NCI-H748 treated with DMSO at 0.1 percent for 48 hours (cell line): Measurements from ENCODE around the gene DNPEP.

Experiments used
- DNase-seq: peaks from one replicate; lab custom pipeline; 2025; lab: John Stamatoyannopoulos, UW

DNPEP gene

DNA sequence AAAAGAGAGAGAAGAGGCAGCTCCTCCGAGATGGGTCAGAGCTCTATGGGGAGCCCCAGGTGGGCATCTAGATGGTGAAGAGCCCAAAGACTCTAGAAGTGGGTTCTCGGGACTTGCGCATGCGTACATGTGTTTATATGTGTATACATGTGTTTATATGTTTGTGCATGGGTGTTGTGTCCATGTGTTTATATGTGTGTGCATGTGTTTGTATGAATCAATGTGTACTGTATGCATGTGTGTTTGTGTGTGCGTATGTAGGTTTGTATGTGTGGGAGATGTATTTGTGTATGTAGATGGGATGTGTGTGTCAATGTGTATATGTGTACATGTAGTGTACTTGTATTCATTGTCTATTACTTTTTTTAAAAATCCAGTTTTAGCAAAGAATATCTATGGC lies 25.6 kb downstream of the DNPEP start:
- no peak for DNase-seq

DNA sequence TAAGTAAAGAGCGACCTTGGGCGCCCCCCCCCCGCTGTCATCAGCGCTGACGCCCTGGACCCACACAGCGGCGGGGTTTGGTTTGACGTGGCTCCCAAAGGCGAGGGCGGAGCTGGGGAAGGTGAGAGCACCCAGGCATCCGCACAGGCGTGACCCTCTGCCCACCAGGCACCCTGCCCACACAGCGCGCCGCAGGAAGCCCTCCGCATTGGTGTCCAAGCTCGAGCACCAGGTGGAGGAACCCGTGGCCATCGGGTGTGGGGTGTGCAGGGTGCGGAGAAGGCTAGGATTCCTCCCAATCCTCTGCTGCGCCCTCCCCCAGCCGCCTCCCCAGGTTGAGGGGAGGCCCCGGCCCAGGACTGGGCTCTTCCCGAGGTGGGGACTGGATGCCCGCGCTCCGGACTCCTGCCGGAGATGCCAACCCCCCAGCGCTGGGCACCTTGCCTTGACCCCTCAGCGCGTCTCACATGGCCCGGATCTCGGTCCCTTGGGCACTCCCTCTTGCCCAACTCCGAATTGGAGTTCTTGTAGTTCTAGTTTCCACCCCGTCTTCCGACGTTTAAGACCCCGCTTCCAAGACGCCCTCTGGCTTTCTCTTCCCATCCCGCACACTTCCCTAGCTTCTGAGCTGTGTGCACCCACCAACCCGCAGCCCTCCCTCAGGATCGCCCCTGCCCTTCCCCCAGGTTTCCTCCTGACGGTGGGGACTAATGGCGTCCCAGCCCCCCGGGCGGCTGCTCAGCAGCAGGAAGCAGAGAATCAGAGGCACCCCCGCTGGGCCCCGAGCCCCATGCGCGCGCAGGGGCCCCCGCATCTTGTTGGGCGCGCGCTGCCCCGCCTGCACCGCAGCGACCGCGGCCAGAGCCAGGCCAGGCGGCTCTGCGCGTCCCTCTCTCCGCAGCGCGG lies 29.3 kb downstream of the DNPEP start:
- DNase-seq, result no peak

- no peak for DNase-seq
These were observed 30.9 kb downstream of the DNPEP start for GRCh38 chr2:219356834-219357233.

DNA sequence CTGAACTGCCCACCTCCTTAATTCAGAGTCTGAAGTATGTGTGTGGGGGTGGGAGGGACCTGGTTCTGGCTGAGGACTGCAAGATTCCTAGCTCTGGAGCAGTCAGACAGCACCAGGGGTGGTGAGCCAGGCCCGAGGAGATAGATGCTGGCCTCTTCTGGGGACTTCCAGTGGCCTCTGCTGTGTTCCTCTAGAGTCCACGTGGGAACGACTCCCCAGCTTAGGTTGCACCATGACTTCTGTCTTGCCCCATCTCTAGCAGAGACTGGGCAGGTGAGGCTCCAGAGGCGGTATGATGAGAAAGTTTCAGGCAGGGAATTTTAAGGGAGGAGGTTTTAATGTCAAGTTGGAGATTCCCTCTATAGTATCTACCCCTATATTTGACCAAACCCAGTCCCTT lies 33.1 kb downstream of the DNPEP start:
- no peak for DNase-seq

DNA sequence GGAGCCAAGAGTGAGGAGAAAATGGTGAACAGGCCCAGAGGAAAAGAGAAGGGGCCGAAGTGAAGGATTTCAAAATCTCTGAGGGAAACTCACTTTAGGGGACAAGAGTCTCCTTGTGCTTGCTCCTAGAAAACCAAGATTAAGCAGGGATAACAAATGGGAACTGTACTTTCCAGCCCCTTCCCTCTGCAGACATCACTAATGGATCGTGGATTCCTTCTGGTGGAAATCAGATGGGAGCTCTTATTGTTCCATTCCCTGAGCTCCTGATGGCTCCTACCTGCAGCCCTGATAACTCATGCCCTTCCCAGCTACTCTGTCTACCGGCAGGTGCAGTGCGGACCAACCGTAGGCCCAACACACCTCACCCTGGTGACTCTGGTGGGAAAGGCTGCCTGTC lies 34.6 kb downstream of the DNPEP start:
- DNase-seq, result no peak

DNA sequence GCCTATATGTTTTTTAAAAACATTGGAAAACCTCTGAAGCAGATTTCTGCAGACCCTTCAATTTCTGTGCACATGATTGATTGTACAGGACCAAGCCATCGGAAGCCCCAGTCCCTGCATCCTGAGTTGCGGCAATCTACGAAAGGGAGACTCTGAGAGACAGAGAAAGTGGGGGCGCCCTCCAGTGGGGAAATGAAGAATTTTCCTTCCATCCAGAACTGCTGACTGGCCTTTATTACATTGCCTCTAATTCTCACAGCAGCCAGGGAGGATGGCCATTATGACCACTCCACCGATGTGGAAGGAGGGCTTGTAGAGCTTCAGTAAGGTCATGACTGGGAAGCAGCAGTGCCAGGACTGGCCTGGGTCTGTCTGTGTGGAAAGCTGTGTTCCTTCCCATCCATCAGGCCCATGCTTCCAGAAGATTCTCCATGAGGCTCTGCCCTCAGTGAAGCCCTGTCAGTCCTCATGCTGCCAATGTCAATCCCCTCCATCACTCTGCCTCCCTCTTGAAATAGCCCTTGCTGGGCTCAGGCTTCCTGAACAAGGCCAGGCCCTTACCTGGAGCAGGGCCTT lies 35.2 kb downstream of the DNPEP start:
- peak; percentile 65 for DNase-seq

GRCh38 chr2:219350710-219351221 lies 36.9 kb downstream of the DNPEP start:
- no peak for DNase-seq

- no peak for DNase-seq
These were observed 37.5 kb downstream of the DNPEP start for GRCh38 chr2:219350215-219350614.

DNA sequence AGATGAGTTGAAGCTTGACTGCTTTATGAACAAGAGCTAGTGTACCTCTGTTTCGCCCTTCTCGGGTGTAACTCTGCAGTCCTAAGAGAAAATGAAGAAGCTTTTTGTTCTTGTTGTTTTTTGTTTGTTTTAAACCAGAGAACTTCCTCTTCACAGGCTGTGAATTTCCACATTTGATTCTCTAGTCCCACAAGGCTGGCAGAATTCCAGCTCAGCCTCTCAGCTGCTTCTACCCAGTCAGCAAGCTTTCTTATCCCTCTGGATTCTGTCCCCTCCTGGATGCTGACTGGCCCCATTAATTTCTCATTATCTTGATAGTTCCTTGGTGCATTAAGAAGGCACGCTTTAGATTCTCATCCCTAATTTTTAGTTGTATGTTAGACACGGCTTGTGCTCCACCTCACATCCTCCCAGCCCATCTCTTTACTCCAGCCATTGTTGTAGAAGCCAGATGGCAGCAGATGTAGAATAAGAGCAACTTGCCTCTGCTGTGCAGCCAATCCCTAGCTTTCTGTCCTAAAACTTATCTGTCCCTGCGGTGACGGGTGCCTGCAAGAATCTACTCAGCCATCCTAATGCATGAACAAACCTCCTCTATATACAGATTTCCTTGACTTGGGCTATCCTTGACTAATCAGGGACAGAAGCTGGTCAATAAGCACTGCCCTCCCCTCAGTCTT lies 42.8 kb downstream of the DNPEP start:
- no peak for DNase-seq

- no peak for DNase-seq
These were observed 52.3 kb downstream of the DNPEP start for GRCh38 chr2:219335373-219335786.

DNA sequence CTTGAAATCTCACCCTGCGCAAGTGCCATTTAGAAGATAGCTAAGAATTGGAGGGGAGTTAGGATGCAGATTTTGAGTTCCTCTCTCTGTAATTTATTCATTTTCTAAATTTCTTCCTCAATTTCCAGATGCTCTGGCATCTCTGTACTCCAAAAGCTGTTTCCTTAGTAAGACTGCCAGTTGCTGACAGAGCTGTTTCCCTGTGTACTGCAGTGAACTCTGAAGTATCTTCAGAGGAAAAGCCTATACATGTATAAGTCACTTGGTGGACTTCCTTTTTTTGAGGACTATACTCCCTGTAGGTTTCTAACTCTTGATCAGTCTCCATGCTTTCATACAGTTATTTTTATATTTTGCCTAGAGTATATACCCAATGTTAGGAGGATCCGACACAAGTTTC lies 53.6 kb downstream of the DNPEP start:
- no peak for DNase-seq

- no peak for DNase-seq
These were observed 55.2 kb downstream of the DNPEP start, which contains the start of gene RESP18 for GRCh38 chr2:219332542-219332941. TSS of gene RESP18 (minus strand) at chr2:219332744.

- DNase-seq, result no peak
These were observed 56.0 kb downstream of the DNPEP start for GRCh38 chr2:219331560-219332213.

DNA sequence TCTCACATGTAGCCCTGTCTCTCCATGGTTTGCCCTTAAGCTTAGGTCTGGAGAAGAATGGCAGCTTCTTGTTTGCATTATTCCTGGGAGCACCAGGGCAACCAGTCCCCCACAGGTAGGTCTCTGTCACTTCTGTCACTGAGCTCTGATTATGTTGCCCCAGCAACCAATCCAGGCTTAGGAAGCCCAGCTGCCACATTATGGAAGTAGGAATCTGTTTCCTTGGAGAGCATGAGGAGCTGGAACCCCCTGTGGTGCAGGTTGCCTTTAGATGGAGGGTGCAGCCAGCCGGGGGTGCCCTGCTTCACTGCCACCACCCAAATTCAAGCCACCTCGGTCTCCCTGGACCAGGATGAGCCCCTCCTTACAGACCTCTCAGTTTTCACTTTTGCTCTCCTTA lies 60.0 kb downstream of the DNPEP start:
- no peak for DNase-seq

GRCh38 chr2:219325657-219326315 lies 61.9 kb downstream of the DNPEP start:
- DNase-seq, result no peak

DNA sequence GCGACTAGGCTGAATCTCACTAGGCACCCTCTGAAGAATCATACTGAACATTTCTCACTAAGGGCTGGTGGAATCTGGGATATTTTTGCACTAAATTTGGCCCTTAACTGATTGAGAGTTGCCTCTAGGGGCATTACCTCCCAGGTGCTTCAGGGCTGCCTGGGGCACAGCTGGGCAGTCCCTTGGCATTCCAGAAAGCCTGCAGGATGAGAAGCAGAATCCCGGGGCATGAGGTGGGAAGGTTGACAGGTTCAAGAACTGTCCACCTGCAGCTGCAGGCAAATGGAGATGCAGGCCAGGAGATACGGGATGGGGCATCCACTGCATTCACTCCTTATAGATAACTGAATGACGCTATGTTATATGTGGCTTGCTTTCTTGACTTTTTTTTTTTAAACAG lies 62.6 kb downstream of the DNPEP start:
- no peak for DNase-seq

DNA sequence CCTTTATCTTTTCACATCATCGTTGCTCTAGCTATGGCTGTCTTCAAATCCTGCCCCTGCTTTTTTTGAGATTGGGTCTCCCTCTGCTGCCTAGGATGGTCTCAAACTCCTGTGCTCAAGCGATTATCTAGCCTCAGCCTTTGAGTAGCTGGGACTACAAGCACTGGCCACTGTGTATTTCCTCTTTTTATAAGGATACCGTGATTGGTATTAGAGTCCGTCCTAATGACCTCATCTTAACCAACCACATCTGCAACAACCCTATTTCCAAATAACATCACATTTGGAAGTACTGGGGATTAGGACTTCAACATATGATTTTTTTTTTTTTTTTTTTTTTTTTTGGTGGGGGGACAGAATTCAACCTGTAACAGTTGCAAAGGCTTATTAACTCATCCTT lies 64.3 kb downstream of the DNPEP start:
- DNase-seq, result no peak
